Spleen (tissue), 11 donors: Measurements from ENCODE around the gene MAPKAP1. TPM values are rescaled to one million over a fixed set of nuclear protein-coding genes. Genes with fewer than 3 reads are reported as not detected.

Experiments used
- DNase-seq: peaks from one replicate; pipeline ENCODE4 v3.0.0-alpha.2; 2020
- H3K27ac ChIP-seq, 8 donors: fragments of 200-600 bp; sonication (generic) in 7 of 8; 1 replicate in 4 of 8; 2 replicates in 4 of 8; pipeline versions ENCODE4 v1.5.0 to v1.8.0; 2016 to 2021; ENCODE audit warnings: inconsistent platforms in 4 of 8, mild to moderate bottlenecking in 4 of 8, moderate library complexity in 1 of 8
- H3K27me3 ChIP-seq, 7 donors: fragments of 200-600 bp; sonication (generic) in 6 of 7; replicated peaks in 1 of 7; 1 replicate in 4 of 7; 2 replicates in 3 of 7; pipeline versions ENCODE4 v1.5.0 to v1.8.0; 2016 to 2021; ENCODE audit warnings: inconsistent platforms in 3 of 7, mild to moderate bottlenecking in 1 of 7
- H3K36me3 ChIP-seq, 6 donors: fragments of 200-600 bp; sonication (generic) in 5 of 6; 1 replicate in 4 of 6; 2 replicates in 2 of 6; pipeline versions ENCODE4 v1.5.0 to v1.8.0; 2016 to 2021; ENCODE audit warnings: inconsistent platforms in 2 of 6
- H3K4me1 ChIP-seq, 6 donors: fragments of 200-600 bp; sonication (generic) in 5 of 6; 1 replicate in 3 of 6; 2 replicates in 3 of 6; pipeline versions ENCODE4 v1.5.0 to v1.8.0; 2016 to 2021; ENCODE audit warnings: inconsistent platforms in 3 of 6
- H3K4me3 ChIP-seq, 8 donors: fragments of 200-600 bp; sonication (generic) in 7 of 8; 1 replicate in 4 of 8; 2 replicates in 4 of 8; pipeline versions ENCODE4 v1.5.0 to v1.8.0; 2016 to 2021; ENCODE audit warnings: inconsistent platforms in 4 of 8, mild to moderate bottlenecking in 4 of 8, moderate library complexity in 2 of 8
- H3K9me3 ChIP-seq, 8 donors: fragments of 200-600 bp; sonication (generic) in 7 of 8; 1 replicate in 4 of 8; 2 replicates in 4 of 8; pipeline versions ENCODE4 v1.5.0 to v1.8.0; 2016 to 2021; ENCODE audit warnings: inconsistent platforms in 4 of 8
- POLR2A ChIP-seq, 3 donors: fragments of 450-650 bp; IDR thresholded peaks; one replicate each; pipeline ENCODE4 v1.5.1; 2017; ENCODE audit warnings: antibody characterized with exemption in 3 of 3, mild to moderate bottlenecking in 1 of 3
- POLR2AphosphoS5 ChIP-seq, 3 donors: sonication (generic); formaldehyde crosslinking; IDR thresholded peaks; one replicate each; pipeline ENCODE4 v1.5.1; 2017; ENCODE audit warnings: antibody characterized with exemption in 3 of 3
- WGBS, 5 donors: extraction: QIAGEN DNeasy Blood & Tissue Kit in 3 of 5; methylation state at CpG; one replicate each; pipeline versions ENCODE4 v1.1.5 to v1.1.7; 2013 to 2018; 5-methylcytosine and 5-hydroxymethylcytosine counted together
- intact Hi-C: fragments of 100-400 bp; cut with DNase I; formaldehyde crosslinking; loops from one replicate; pipeline ENCODE4 v1.15.0; 2023; ENCODE audit warnings: low total_unique reads
- polyA plus RNA-seq, 3 donors: library from polyadenylated mRNA; stranded (reverse); fragments of 200-250 nt; gene quantifications; one replicate each; pipeline ENCODE4 v1.2.1, GENCODE V29; 2013
- total RNA-seq, 7 donors: library from RNA; depleted of rRNA in 3 of 7; stranded (reverse); fragments of >200 nt in 3 of 7; fragmentation: NEBNext Ultra II Directional in 4 of 7; extraction: Animal tissue kit (Norgen Biotek cat#: 25700) in 4 of 7; gene quantifications; one replicate each; pipeline versions ENCODE4 v1.1.0 to v1.2.1, GENCODE V29; 2016 to 2021
- TF ChIP-seq, protein P1 (sequence below), 11 experiments: fragments of 200-600 bp in 7 of 11; fragments of 450-650 bp in 4 of 11; sonication (generic) in 4 of 11; IDR thresholded peaks in 8 of 11; conservative IDR thresholded peaks in 3 of 11; 1 replicate in 7 of 11; 2 replicates in 4 of 11; pipeline versions ENCODE4 v1.4.0 to v1.8.0; 2016 to 2021; ENCODE audit warnings: antibody characterized with exemption in 11 of 11, inconsistent platforms in 4 of 11, mild to moderate bottlenecking in 1 of 11
- donor health status: healthy with polysubstance abuse.
- donor health status: DM: no; HTN: no; CAD: no; lungs with moderate emphysema.
- donor health status: DM: no; HTN: no; CAD: no.
- donor health status: Bipolar disorder and iron deficiency.
- donor health status: healthy.
- donor health status: DM: no; HTN: no; CAD: no.
- donor health status: DM: yes; HTN: yes; CAD: no.

Gene MAPKAP1
- total and polyA plus RNA-seq, 10 donors = 37.2 to 77.2 (median 60.4) TPM

DNA sequence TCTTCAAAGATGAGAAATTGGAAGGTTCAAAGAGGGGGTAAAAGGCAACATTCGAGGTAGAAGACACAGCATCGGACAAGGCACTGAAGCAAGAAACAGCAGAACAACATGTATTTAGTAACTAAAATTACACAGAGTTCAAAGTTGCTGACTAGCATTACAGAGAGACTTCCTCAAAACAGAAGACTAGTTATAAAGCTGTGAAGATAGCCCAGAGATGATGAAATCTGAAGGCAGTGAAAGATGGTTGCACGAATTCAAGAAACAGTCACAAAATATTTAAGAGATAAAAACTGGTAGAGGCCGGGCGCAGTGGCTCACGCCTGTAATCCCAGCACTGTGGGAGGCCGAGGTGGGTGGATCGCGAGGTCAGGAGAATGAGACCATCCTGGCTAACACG, 16.3 kb downstream of the MAPKAP1 start:
- H3K9me3 ChIP-seq = no peaks in the 10 kb centered on the region
- H3K27ac ChIP-seq = peak overlapping the region in 6 of 8 donors; percentile 6 to 63 (median 38)
- no peak for TF ChIP-seq POLR2A (IDR thresholded peaks at IDR 0.05)
- no peak for TF ChIP-seq POLR2AphosphoS5 (IDR thresholded peaks at IDR 0.05)
- TF ChIP-seq, protein P1, sequence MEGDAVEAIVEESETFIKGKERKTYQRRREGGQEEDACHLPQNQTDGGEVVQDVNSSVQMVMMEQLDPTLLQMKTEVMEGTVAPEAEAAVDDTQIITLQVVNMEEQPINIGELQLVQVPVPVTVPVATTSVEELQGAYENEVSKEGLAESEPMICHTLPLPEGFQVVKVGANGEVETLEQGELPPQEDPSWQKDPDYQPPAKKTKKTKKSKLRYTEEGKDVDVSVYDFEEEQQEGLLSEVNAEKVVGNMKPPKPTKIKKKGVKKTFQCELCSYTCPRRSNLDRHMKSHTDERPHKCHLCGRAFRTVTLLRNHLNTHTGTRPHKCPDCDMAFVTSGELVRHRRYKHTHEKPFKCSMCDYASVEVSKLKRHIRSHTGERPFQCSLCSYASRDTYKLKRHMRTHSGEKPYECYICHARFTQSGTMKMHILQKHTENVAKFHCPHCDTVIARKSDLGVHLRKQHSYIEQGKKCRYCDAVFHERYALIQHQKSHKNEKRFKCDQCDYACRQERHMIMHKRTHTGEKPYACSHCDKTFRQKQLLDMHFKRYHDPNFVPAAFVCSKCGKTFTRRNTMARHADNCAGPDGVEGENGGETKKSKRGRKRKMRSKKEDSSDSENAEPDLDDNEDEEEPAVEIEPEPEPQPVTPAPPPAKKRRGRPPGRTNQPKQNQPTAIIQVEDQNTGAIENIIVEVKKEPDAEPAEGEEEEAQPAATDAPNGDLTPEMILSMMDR (IDR thresholded peaks at IDR 0.05 in 8 of 11, conservative IDR thresholded peaks at IDR 0.05 in 3 of 11) = no peak
- peaks cover 0 to 49% (median 5%) of the 10 kb centered on the region in 6 donors for H3K4me1 ChIP-seq
- H3K4me3 ChIP-seq = no peak overlapping the region
- no peak for DNase-seq
- H3K27me3 ChIP-seq = no peaks in the 10 kb centered on the region
- intact Hi-C loops = no loop called here
- peaks cover 0 to 4% (median 0%) of the 10 kb centered on the region in 6 donors for H3K36me3 ChIP-seq
- WGBS, 5 donors = 69 to 92% (median 79%) methylated on average over 10 of the region's 10 CpGs

DNA sequence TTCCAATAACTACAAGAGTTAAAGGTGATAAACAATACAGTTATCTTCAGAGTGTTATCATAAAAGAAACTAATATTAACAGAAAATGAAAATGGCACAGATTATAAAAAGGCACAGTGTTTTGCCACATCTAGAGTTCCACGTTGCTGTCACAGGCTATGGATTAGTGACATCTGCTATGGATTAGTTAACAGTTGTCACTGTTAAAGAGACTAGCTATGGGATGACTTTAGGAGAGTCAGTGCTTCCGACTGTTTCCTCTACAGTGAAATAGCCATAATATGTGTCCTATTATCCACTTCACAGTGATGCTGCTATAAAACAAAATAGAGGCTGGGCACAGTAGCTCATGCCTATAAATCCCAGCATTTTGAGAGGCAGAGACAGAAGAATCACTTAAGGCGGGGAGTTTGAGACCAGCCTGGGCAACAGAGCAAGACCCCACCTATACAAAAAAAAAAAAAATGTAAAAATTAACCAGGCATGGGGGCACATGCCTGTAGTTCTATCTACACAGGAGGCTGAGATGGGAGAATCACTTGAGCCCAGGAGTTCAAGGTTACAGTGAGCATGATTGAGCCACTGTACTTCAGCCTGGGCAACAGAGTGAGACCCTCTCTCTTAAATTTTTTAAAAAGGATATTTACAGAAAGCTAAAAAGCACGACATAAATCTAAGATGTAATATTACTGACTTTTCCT, 19.7 kb downstream of the MAPKAP1 start:
- no peak overlapping the region for H3K4me3 ChIP-seq
- no peak for DNase-seq
- intact Hi-C loops = no loop called here
- TF ChIP-seq POLR2A (IDR thresholded peaks at IDR 0.05) (no peak), POLR2AphosphoS5 (IDR thresholded peaks at IDR 0.05) (no peak)
- TF ChIP-seq, protein P1 (IDR thresholded peaks at IDR 0.05 in 8 of 11, conservative IDR thresholded peaks at IDR 0.05 in 3 of 11) = no peak
- H3K9me3 ChIP-seq = no peaks in the 10 kb centered on the region
- H3K27me3 ChIP-seq = no peaks in the 10 kb centered on the region
- peaks cover 0 to 41% (median 2%) of the 10 kb centered on the region in 6 donors for H3K4me1 ChIP-seq
- WGBS, 5 donors = 91 to 96% (median 94%) methylated on average over 4 of the region's 4 CpGs
- peaks cover 0 to 32% (median 0%) of the 10 kb centered on the region in 6 donors for H3K36me3 ChIP-seq
- no peak overlapping the region for H3K27ac ChIP-seq

DNA sequence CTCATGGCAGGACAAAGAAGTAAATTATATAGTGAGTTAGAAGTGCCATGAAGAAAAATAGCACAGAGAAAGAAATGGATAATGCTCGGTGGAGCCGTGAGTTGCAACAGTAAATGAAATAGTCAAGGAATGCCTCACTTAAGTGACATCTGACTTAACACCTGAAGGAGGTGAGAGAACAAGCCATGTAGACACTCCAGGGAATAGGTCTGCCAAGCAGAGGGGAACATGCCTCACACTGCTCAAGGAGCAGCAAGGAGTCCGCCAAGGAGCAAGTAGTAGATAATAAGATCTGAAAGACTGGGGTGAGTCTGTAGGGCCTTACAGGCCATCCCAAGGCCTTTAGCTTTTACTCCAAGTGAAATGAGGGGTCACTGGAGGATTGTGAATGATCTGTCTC, 21.8 kb downstream of the MAPKAP1 start:
- intact Hi-C loops = no loop called here
- DNase-seq = no peak
- WGBS, 5 donors = 92 to 95% (median 95%) methylated on average over 3 of the region's 3 CpGs

DNA sequence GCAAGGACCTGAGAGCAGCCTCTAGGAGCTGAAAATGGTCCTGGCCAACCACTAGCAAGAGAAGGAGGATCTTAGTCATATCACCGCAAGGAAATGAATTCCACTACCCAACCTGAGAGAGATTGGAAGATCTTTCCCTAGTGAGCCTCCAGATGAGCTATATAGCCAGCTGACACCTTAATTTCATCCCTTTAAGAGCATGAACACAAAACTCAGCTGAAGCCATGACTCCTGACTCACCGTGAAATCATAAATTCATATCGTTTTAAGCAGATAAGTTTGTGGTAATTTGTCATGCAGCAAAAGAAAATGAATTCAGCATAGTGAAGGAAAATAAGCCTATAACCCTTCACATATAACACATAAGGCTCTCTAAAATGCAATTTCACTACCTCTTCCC, 23.5 kb downstream of the MAPKAP1 start:
- no peaks in the 10 kb centered on the region for H3K9me3 ChIP-seq
- peaks cover 0 to 22% (median under 1%) of the 10 kb centered on the region in 6 donors for H3K4me1 ChIP-seq
- H3K36me3 ChIP-seq = peaks cover 0 to 32% (median 0%) of the 10 kb centered on the region in 6 donors
- TF ChIP-seq, protein P1 (IDR thresholded peaks at IDR 0.05 in 8 of 11, conservative IDR thresholded peaks at IDR 0.05 in 3 of 11) = no peak
- TF ChIP-seq POLR2A (IDR thresholded peaks at IDR 0.05) (no peak), POLR2AphosphoS5 (IDR thresholded peaks at IDR 0.05) (no peak)
- DNase-seq = no peak
- no peak overlapping the region for H3K4me3 ChIP-seq
- H3K27ac ChIP-seq = no peak overlapping the region
- WGBS, 5 donors = 95 to 99% (median 98%) methylated on average over 3 of the region's 3 CpGs
- H3K27me3 ChIP-seq = no peaks in the 10 kb centered on the region
- intact Hi-C loops = no loop called here

More for the DNA sequence above, 21.8 kb downstream of the MAPKAP1 start:
- TF ChIP-seq, protein P1 (IDR thresholded peaks at IDR 0.05 in 8 of 11, conservative IDR thresholded peaks at IDR 0.05 in 3 of 11) = no peak
- TF ChIP-seq POLR2AphosphoS5 (IDR thresholded peaks at IDR 0.05) (no peak), POLR2A (IDR thresholded peaks at IDR 0.05) (no peak)
- peaks cover 0 to 32% (median 0%) of the 10 kb centered on the region in 6 donors for H3K36me3 ChIP-seq
- H3K27ac ChIP-seq = no peak overlapping the region
- no peak overlapping the region for H3K4me3 ChIP-seq
- H3K27me3 ChIP-seq = no peaks in the 10 kb centered on the region
- H3K9me3 ChIP-seq = no peaks in the 10 kb centered on the region
- peaks cover 0 to 32% (median under 1%) of the 10 kb centered on the region in 6 donors for H3K4me1 ChIP-seq
